B cell (primary cell): ENCODE data around the gene ABHD18.

Experiments
- CTCF ChIP-seq: fragments of 200-600 bp; IDR thresholded peaks from one replicate; pipeline ENCODE4 v1.8.0; 2022; ENCODE audit warnings: antibody characterized with exemption, mild to moderate bottlenecking
- EZH2 ChIP-seq: IDR thresholded peaks from 2 replicates; pipeline ENCODE4 v1.6.1; 2012; ENCODE audit warnings: borderline replicate concordance, low read depth, mild to moderate bottlenecking, moderate library complexity, low read length; ENCODE audit not compliant: insufficient read depth, poor library complexity, severe bottlenecking

- TF ChIP-seq CTCF, result no peak
- TF ChIP-seq EZH2, result no peak
These were observed 10.0 kb downstream of the ABHD18 start for GRCh38 chr4:127975121-127975770.
